Mucosa of descending colon (tissue), 3 donors: ENCODE measurements around the gene PKD1L1. TPM values are rescaled to one million over a fixed set of nuclear protein-coding genes. Genes with fewer than 3 reads are reported as not detected.

ENCODE experiments used
- ATAC-seq: fragments of 200-7000 bp; cut with Tn5 transposase; one replicate; pipeline ENCODE4 v1.9.1; 2020; ENCODE audit warnings: mild to moderate bottlenecking, moderate library complexity
- DNase-seq, 3 donors: peaks; one replicate each; pipeline ENCODE4 v3.0.0-alpha.2; 2020
- H3K36me3 ChIP-seq: fragments of 200-600 bp; one replicate; pipeline ENCODE4 v1.8.0; 2021; ENCODE audit warnings: low read depth, mild to moderate bottlenecking
- H3K4me1 ChIP-seq: fragments of 200-600 bp; one replicate; pipeline ENCODE4 v1.8.0; 2021; ENCODE audit warnings: low read depth, mild to moderate bottlenecking
- H3K4me3 ChIP-seq: fragments of 200-600 bp; one replicate; pipeline ENCODE4 v1.8.0; 2021; ENCODE audit warnings: mild to moderate bottlenecking
- H3K9me3 ChIP-seq: fragments of 200-600 bp; one replicate; pipeline ENCODE4 v1.8.0; 2021; ENCODE audit warnings: mild to moderate bottlenecking
- CTCF ChIP-seq: fragments of 200-600 bp; IDR thresholded peaks from one replicate; pipeline ENCODE4 v1.8.0; 2022; ENCODE audit warnings: antibody characterized with exemption, mild to moderate bottlenecking
- intact Hi-C, 2 donors: fragments of 100-400 bp; cut with DNase I in 1 of 2; cut with micrococcal nuclease in 1 of 2; formaldehyde crosslinking; loops; one replicate each; pipeline versions ENCODE4 v1.11.0 to v1.11.1; 2022; cut with DNase I, micrococcal nuclease
- total RNA-seq, 3 donors: library from RNA; stranded (reverse); fragmentation: NEBNext Ultra II Directional in 2 of 3; extraction: Animal tissue kit (Norgen Biotek cat#: 25700) in 2 of 3; gene quantifications; one replicate each; pipeline versions ENCODE4 v1.2.1 to v1.2.4, GENCODE V29; 2021 to 2023
- donor health status: DM: no; HTN: no; CAD: no; lungs with moderate emphysema.
- donor health status: DM: no; HTN: no; CAD: no.
- donor health status: DM: no; HTN: yes; CAD: no.

The PKD1L1 gene
- total RNA-seq, 3 donors from 2014 or later: 0.60 to 0.95 (median 0.61) TPM

GRCh38 chr7:47875998-47876744, 72.1 kb downstream of the PKD1L1 start:
- no peak for ATAC-seq
- no peaks in the 10 kb centered on the region for H3K36me3 ChIP-seq
- TF ChIP-seq CTCF: no peak
- H3K4me1 ChIP-seq: no peaks in the 10 kb centered on the region
- H3K9me3 ChIP-seq: no peaks in the 10 kb centered on the region
- intact Hi-C loops: no loop called here
- DNase-seq: no peak
- no peak overlapping the region for H3K4me3 ChIP-seq

- intact Hi-C loops: no loop called here
- DNase-seq: no peak
- H3K36me3 ChIP-seq: no peaks in the 10 kb centered on the region
These were observed 72.9 kb downstream of the PKD1L1 start for GRCh38 chr7:47875406-47875805.

DNA sequence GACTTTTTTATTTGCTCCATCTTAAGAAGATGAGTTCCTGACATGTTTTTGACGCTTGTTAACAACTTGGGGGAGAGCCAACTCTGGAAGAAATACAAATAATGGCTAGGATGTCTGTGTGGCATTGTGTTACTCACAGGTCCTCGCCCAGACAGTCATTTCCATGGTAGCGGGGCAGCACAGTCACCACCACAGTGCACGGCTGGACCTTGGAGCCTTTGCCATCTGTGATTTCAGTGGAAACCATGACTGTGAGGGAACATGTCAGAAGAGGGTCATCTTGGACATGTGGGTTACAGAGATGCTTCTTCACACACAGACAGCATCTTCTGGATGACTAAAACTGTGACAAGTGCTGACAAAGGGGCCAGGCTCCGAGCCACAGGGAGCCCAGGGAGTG, 74.5 kb downstream of the PKD1L1 start:
- intact Hi-C loops: no loop called here
- H3K4me1 ChIP-seq: no peaks in the 10 kb centered on the region
- ATAC-seq (no peak), DNase-seq (no peak)
- no peak for TF ChIP-seq CTCF
- H3K36me3 ChIP-seq: no peaks in the 10 kb centered on the region
- H3K4me3 ChIP-seq: no peak overlapping the region
- H3K9me3 ChIP-seq: no peaks in the 10 kb centered on the region

More at GRCh38 chr7:47875406-47875805, 72.9 kb downstream of the PKD1L1 start:
- TF ChIP-seq CTCF: no peak
- Histone ChIP-seq H3K9me3 (no peaks in the 10 kb centered on the region), H3K4me1 (no peaks in the 10 kb centered on the region), H3K4me3 (no peak overlapping the region)
- no peak for ATAC-seq

- no peak for TF ChIP-seq CTCF
- Histone ChIP-seq H3K9me3 (no peaks in the 10 kb centered on the region), H3K4me3 (no peak overlapping the region), H3K36me3 (no peaks in the 10 kb centered on the region), H3K4me1 (no peaks in the 10 kb centered on the region)
- no peak for ATAC-seq
- DNase-seq: no peak
- intact Hi-C loops: no loop called here
These were observed 81.0 kb downstream of the PKD1L1 start for GRCh38 chr7:47867286-47867685.

GRCh38 chr7:47866120-47866519, 82.1 kb downstream of the PKD1L1 start:
- TF ChIP-seq CTCF: no peak
- Histone ChIP-seq H3K4me3 (no peak overlapping the region), H3K36me3 (no peaks in the 10 kb centered on the region), H3K9me3 (no peaks in the 10 kb centered on the region), H3K4me1 (no peaks in the 10 kb centered on the region)
- intact Hi-C loops: no loop called here
- no peak for ATAC-seq
- DNase-seq: no peak
